Osteocyte (in vitro differentiated cells): Measurements from ENCODE around the gene ENO3. TPM values are rescaled to one million over a fixed set of nuclear protein-coding genes. Genes with fewer than 3 reads are reported as not detected.

Experiments
- DNase-seq: peaks from one replicate; pipeline ENCODE4 v3.0.0; 2021; ENCODE audit warnings: mixed read lengths; ENCODE audit not compliant: unreplicated experiment; ENCODE audit errors: extremely low spot score
- H3K27ac Mint-ChIP-seq: one replicate; pipeline ENCODE4 v1.8.0; 2021; ENCODE audit warnings: mild to moderate bottlenecking, mixed read lengths; ENCODE audit not compliant: unreplicated experiment
- H3K27me3 Mint-ChIP-seq: one replicate; pipeline ENCODE4 v1.8.0; 2021; ENCODE audit warnings: mixed read lengths; ENCODE audit not compliant: unreplicated experiment
- H3K36me3 Mint-ChIP-seq: one replicate; pipeline ENCODE4 v1.8.0; 2021; ENCODE audit warnings: mixed read lengths; ENCODE audit not compliant: unreplicated experiment
- H3K4me1 Mint-ChIP-seq: one replicate; pipeline ENCODE4 v1.8.0; 2021; ENCODE audit warnings: mixed read lengths; ENCODE audit not compliant: unreplicated experiment
- H3K4me3 Mint-ChIP-seq: one replicate; pipeline ENCODE4 v1.8.0; 2021; ENCODE audit warnings: mild to moderate bottlenecking, moderate library complexity, mixed read lengths; ENCODE audit not compliant: unreplicated experiment
- H3K9me3 Mint-ChIP-seq: one replicate; pipeline ENCODE4 v1.8.0; 2021; ENCODE audit warnings: mixed read lengths; ENCODE audit not compliant: unreplicated experiment
- total RNA-seq: library from RNA; stranded (reverse); gene quantifications from 2 replicates; pipeline ENCODE4 v1.2.1, GENCODE V29; 2021
- TF ChIP-seq, protein P1 (sequence below): fragments of 200-600 bp; sonication (generic); IDR thresholded peaks from 2 replicates; pipeline ENCODE4 v1.5.0; 2021; ENCODE audit warnings: antibody characterized with exemption, mild to moderate bottlenecking, moderate library complexity

ENO3 gene
- total RNA-seq, 1 donor from 2014 or later, result 9.5 TPM

DNA sequence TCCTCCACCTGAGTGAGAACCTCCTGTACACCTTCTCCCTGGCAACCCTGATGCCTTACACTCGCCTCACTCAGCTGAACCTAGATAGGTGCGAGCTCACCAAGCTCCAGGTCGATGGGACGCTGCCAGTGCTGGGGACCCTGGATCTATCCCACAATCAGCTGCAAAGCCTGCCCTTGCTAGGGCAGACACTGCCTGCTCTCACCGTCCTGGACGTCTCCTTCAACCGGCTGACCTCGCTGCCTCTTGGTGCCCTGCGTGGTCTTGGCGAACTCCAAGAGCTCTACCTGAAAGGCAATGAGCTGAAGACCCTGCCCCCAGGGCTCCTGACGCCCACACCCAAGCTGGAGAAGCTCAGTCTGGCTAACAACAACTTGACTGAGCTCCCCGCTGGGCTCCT is 18.2 kb upstream of the ENO3 start:
- TF ChIP-seq, protein P1, sequence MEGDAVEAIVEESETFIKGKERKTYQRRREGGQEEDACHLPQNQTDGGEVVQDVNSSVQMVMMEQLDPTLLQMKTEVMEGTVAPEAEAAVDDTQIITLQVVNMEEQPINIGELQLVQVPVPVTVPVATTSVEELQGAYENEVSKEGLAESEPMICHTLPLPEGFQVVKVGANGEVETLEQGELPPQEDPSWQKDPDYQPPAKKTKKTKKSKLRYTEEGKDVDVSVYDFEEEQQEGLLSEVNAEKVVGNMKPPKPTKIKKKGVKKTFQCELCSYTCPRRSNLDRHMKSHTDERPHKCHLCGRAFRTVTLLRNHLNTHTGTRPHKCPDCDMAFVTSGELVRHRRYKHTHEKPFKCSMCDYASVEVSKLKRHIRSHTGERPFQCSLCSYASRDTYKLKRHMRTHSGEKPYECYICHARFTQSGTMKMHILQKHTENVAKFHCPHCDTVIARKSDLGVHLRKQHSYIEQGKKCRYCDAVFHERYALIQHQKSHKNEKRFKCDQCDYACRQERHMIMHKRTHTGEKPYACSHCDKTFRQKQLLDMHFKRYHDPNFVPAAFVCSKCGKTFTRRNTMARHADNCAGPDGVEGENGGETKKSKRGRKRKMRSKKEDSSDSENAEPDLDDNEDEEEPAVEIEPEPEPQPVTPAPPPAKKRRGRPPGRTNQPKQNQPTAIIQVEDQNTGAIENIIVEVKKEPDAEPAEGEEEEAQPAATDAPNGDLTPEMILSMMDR, result no peak
- H3K4me1 Mint-ChIP-seq, result peaks cover 8% of the 10 kb centered on the region
- H3K4me3 Mint-ChIP-seq, result no peak overlapping the region
- no peaks in the 10 kb centered on the region for H3K9me3 Mint-ChIP-seq
- peaks cover 9% of the 10 kb centered on the region for H3K36me3 Mint-ChIP-seq
- no peak overlapping the region for H3K27ac Mint-ChIP-seq
- no peak for DNase-seq
- no peaks in the 10 kb centered on the region for H3K27me3 Mint-ChIP-seq

- Mint-ChIP-seq H3K9me3 (no peaks in the 10 kb centered on the region), H3K4me1 (peaks cover 14% of the 10 kb centered on the region), H3K36me3 (peaks cover 9% of the 10 kb centered on the region), H3K4me3 (no peak overlapping the region), H3K27ac (no peak overlapping the region), H3K27me3 (no peaks in the 10 kb centered on the region)
- TF ChIP-seq, protein P1, result no peak
- DNase-seq, result no peak
These were observed 17.3 kb upstream of the ENO3 start for GRCh38 chr17:4933646-4934045.

DNA sequence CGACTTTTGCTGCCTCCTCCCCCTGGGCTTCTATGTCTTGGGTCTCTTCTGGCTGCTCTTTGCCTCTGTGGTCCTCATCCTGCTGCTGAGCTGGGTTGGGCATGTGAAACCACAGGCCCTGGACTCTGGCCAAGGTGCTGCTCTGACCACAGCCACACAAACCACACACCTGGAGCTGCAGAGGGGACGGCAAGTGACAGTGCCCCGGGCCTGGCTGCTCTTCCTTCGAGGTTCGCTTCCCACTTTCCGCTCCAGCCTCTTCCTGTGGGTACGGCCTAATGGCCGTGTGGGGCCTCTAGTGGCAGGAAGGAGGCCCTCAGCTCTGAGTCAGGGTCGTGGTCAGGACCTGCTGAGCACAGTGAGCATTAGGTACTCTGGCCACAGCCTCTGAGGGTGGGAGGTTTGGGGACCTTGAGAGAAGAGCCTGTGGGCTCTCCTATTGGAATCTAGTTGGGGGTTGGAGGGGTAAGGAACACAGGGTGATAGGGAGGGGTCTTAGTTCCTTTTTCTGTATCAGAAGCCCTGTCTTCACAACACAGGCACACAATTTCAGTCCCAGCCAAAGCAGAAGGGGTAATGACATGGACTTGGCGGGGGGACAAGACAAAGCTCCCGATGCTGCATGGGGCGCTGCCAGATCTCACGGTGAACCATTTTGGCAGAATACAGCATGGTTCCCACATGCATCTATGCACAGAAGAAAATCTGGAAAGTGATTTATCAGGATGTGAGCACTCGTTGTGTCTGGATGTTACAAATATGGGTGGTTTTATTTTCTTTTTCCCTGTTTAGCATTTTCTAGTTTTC is 16.5 kb upstream of the ENO3 start:
- TF ChIP-seq, protein P1, result peak; percentile 25
- no peak overlapping the region for H3K4me3 Mint-ChIP-seq
- no peak for DNase-seq
- H3K9me3 Mint-ChIP-seq, result no peaks in the 10 kb centered on the region
- no peaks in the 10 kb centered on the region for H3K27me3 Mint-ChIP-seq
- H3K27ac Mint-ChIP-seq, result peak overlapping the region; percentile 19
- H3K4me1 Mint-ChIP-seq, result peaks cover 21% of the 10 kb centered on the region
- peaks cover 9% of the 10 kb centered on the region for H3K36me3 Mint-ChIP-seq

DNA sequence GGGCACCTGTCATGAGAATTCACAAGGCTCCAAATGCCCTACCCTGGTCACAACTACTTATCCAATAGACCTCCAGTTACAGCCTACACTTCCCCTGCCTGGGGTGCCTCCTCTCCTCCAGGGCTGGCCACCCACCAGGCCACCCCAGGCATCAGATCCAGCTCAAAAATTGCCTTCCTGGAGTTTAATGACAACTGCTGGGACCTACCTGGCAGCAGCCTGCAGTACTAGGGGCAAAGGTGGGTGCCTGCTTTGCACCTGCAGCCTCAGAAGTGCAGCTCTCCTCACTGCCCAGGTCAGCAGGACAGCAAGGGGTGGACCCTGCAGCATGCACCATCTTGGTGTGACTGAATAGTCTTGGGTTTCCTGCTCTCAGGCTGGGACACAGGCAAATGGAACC is 15.3 kb upstream of the ENO3 start:
- TF ChIP-seq, protein P1, result no peak
- Mint-ChIP-seq H3K4me1 (peaks cover 25% of the 10 kb centered on the region), H3K36me3 (peaks cover 9% of the 10 kb centered on the region), H3K9me3 (no peaks in the 10 kb centered on the region), H3K27ac (no peak overlapping the region), H3K4me3 (no peak overlapping the region), H3K27me3 (no peaks in the 10 kb centered on the region)
- DNase-seq, result no peak

DNA sequence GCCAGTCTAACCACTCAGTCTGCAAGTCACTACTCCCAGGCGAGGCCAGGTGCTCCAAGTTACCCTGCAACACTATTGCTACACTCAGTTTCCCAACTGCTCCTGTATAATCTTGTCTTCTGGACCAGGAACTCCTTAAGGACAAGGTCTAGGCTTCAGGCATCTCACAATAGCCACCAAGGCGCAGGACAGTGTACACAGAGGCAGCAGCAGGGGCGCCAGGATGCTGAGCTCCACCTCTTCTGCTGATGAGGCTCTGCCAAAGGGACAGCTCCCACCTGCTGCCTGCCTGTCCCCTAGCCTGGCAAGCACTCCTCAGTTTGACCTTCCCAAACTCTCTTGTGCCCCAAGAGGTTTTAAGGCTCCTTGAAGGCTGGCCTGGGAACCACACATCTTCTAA is 14.5 kb upstream of the ENO3 start:
- Mint-ChIP-seq H3K27me3 (no peaks in the 10 kb centered on the region), H3K27ac (no peak overlapping the region), H3K4me1 (peaks cover 31% of the 10 kb centered on the region), H3K36me3 (peaks cover 8% of the 10 kb centered on the region), H3K4me3 (no peak overlapping the region), H3K9me3 (no peaks in the 10 kb centered on the region)
- DNase-seq, result no peak
- TF ChIP-seq, protein P1, result no peak
